HG03175 (cell line): ENCODE measurements around the gene CDYL.
A peak's percentile ranks its signal among the peaks of the same experiment; 100 is the strongest.

ENCODE experiments used
- ATAC-seq: cut with Tn5 transposase; IDR thresholded peaks from one replicate; pipeline ENCODE4 v1.9.1; 2021; ENCODE audit warnings: mild to moderate bottlenecking, moderate library complexity; ENCODE audit not compliant: unreplicated experiment

CDYL gene

DNA sequence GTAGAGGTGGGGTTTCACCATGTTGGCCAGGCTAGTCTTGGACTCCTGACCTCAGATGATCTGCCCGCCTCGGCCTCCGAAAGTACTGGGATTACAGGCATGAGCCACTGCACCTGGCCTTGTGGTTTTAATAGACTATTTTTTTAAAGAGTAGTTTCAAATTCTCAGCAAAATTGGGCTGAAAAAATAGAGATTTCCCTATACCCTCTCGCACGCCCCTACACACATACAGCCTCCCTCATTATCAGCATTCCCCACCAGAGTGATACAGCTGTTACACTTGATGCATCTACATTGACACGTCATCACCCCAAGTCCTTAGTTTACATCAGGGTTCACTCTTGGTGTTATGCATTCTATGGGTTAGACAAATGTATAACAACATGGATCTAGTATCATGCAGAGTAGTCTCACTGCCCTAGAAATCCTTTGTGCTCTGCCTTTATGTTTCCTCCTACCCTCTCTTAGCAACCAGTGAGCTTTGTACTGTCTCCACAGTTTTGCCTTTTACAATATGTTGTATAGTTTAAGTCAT lies 103.6 kb downstream of the CDYL start:
- ATAC-seq, result no peak

DNA sequence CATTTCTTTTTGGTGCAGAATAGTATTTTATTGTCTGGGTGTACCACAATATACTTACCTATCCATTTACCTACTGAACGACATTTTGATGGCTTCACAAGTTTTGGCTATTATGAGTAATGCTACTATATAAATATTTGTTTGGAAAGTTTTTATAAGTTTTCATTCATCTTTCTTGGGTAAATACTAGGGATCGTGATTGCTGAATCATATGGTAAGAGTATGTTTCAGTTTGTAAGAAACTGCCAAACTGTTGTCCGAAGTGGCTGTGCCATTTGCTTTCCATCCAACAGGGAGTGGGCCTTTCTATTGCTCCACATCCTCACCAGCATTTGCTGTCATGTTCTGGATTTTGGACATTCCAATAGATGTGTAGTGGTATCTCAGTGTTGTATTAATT lies 104.2 kb downstream of the CDYL start:
- ATAC-seq, result no peak

DNA sequence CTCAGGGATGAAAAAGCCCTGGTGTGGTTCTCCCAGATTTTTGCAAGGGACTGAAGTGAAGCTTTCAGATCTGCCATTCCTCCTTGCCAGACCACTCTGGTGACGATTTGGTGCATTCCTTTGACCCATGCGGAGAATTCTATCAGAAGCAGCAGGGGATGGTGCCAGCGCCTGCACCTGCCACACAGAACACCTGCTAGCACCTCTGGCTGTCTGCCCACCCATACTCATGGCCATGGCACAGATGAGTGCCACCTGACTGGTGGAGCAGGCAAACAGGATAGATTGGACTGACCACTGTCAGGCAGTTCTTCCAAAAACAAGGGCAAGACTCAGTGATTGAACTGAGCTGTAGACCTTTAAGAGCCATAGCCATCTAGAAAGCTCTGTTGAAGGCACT lies 107.1 kb downstream of the CDYL start:
- no peak for ATAC-seq

DNA sequence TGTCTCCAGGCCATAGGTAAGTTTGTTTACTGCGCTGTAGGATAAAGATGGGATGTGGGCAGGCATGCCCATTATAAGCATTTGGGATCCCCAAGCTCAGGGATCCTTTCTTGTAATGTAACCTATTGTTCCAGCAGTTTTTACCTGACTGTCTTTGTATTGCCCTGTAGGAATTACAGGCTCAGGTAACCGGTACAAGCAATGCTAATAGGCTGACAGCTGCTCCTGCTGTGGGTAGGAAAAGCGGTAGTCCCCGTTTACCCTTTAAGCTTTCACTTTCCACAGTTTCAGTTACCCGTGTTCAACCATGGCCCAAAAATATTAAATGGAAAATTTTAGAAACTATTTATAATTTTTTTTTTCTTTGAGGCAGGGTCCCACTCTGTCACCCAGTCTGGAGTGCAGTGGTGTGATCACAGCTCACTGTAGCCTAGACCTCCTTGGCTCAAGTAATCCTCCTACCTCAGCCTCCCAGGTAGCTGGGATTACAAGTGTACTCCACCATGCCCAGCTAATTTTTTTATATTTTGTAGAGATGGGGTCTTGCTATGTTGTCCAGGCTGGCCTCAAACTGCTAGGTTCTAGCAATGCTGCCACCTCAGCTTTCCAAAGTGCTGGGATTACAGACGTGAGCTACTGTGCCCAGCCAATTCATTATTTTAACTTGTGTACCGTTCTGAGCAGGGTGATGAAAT lies 108.6 kb downstream of the CDYL start:
- ATAC-seq, result no peak

DNA sequence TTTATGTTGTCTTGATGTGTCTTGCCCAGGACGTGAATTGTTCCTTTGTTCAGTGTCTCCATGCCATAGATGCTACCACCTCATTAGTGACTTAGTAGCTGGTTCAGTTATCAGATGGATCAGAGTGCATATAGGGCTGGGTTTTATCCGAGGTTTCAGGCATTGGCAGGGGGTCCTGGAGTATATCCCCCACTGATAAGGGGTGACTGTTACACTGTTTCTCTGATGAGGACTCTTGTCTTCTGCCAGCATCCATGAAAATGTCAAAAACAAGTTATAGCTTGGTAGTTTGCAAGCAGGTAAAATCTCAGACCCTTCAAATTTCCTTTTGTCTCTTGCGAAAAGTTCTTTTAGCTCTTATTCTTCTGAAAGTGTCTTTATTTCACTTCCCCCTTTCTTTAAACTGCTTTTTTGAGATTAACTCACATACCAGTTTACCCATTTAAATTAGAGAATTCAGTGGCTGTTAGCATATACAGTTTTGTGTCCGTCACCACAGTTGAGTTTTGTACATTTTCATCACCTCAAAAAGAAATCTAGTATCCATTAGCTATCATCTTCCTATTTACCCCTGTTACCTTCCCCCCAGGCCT lies 109.2 kb downstream of the CDYL start:
- ATAC-seq, result no peak

DNA sequence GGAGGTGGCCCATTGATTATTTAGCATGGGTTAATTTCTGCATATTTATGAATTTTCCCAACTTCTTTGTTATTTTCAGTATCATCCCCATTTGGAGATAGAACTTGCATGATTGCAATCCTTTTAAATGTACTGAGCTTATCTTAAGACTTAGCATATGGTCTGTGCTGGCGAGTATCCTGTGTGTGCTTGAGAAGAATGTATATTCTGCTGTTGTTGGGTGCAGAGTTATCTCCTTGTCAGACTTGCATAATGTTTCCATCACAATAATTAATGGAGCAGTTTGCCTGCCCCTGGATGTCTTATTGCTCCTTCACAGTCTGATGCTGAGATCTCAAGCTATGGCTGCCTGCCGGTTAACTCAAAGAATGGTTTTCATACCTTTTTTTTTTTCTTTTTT lies 112.6 kb downstream of the CDYL start:
- ATAC-seq, result no peak

DNA sequence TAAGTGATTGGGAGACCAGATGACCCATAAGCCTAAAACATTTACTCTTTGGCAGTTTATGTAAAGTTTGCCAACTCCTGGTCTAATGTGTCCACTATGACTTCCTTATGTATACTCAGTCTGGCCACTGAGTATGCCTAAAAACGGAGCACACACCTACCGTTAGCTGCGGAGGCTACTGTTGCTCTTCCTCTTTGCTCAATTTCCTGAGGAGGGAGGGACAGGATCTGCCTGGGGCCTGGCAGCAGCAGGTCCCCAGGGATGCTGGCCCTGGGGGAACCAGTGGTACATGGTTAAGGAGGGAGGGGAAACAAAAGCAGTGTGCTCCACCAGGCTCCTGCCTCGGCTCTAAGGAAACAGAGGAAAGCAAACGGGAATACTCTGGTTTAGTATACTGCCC lies 113.5 kb downstream of the CDYL start:
- ATAC-seq, result no peak

DNA sequence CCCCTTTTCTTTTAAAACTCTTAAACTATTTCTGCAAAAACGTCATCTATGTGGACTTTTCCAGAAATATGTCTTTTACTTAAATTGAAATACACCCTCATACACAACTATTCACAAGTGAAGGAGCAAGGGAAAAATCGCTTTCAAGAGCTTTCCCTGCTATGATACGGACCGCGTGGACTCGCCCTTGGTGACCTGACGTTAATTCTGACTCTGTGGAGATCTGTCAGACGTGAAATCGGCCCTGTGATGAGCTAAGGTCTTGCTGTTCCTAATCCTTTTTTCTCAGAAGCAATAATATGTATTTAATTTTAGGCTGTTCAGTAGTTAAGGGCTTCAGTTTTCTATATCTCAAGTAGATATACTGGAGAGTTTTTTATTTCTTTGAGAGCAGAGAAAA lies 114.0 kb downstream of the CDYL start:
- no peak for ATAC-seq

DNA sequence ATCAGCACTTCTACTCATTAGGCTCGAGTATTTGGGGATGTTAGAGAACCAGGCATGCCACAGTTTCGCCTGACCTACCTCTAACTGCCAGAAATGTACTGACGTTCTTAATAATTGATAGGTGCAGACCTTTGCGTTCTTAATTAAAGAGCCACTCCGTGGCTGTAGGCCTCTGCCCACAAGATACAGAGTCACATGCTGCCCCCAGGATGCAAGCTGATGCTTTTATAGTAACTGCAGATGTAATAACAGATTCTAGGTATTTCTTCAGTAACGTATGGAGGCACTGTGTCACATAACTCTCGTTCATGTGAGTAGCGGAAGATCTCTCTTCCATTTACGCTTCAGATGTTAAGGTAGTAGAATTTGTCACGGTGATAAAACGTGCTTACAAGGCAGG lies 114.4 kb downstream of the CDYL start:
- no peak for ATAC-seq

DNA sequence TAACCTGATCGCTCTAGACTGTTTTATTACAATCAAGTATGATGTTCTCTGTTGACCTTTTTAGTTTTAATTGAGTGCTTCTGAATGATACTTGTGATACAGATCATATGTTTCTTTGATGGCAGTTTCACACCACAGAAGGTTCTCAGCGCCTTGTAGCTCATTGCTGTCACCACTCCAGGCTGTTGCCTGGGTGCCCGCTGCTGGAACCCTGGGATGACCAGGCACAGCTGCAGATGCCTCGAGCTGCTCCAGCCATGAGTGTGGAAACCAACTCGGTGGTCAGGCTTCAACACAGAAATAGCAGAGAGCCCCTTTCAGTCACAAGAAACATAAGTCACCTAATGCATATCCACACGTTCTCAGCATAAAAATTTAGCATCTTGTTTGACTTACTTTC lies 114.9 kb downstream of the CDYL start:
- ATAC-seq, result no peak

DNA sequence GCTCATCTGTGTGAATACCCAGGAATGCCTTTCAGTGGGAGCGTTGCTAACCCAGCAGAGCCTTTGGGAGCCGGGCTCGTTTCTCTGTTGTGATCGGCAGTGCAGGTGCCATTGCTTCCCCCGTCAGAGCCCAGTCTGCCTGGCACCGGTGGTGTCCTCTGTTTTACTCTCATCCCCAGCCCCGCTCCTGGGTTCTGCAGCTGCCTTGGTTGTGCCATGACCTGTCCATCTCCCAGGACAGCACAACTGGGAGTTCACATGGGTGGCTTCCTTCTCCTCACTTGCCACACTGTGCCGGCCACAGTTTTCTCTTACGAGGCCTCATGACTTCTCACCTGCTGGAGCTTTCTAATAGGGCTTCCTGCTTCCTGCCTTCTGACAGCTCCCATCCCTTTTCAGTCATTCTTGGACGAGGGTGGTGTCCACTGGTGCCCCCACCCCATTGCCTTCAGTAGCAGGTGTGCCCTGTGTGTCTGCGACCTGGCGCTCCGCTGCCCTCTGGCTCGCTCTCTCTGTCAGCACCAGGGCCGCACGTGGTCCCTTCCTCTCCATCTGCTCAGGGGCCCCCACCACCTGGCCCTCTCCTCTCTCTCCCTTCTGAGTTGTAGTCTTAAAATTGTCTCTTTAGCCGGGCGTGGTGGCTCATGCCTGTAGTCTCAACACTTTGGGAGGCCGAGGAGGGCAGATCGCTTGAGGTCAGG lies 116.7 kb downstream of the CDYL start:
- no peak for ATAC-seq

DNA sequence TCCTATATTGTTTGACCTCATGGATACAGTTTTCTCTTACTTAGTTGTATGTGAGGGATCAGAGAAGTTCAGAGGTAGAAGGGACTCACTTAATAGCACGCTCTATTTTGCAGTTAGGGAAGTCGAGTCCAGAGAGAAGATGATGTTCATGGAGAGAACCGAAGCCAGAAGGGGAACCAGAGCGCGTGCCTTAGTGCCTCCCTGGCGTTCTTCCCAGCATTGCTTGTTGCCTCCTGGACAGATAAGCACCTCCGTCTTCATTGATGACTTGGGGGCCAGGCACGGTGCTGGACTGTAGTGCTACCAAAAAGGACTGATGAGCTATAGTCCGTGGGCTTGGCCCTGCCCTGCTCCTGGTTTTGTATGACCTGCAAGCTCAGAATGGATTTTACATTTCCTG lies 117.8 kb downstream of the CDYL start:
- no peak for ATAC-seq

DNA sequence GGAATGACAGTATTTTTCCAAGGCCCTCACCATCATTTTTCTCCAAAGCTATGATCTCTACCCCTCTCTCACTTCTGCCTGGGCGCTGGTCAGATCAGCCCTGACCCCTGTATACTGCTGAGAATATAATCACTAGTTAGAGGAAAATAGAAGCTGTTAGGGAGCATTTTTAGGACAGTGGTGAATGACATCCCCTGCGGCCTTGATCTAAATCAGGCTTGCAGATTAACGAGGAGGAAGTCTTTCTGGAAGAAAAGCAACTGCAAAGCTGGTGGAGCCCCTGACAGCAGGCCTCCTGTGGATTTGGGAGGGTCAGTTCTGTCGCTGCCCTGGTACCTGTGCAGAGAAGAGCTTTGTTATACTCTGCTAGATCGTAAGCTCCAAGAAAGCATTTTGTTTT lies 119.8 kb downstream of the CDYL start:
- no peak for ATAC-seq

DNA sequence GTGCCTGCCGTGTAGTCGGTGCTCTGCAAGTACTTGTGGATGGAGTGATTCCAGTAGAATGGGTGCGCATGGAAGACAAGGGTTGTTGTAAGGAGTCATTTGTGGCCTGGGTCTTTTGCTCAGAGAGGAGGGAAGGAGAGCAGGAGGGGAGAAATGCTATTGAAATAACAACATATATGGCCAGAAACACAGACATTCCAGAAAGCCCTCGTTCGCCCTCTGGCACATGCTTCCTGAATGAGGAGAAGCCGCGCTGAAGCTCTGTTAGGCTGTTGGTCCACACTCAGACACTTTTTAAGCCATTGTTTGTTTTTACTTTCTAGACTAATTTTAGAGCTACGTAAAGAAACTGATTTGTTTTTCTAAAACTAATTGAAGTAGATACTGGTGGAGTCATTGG lies 120.2 kb downstream of the CDYL start:
- ATAC-seq, result no peak

DNA sequence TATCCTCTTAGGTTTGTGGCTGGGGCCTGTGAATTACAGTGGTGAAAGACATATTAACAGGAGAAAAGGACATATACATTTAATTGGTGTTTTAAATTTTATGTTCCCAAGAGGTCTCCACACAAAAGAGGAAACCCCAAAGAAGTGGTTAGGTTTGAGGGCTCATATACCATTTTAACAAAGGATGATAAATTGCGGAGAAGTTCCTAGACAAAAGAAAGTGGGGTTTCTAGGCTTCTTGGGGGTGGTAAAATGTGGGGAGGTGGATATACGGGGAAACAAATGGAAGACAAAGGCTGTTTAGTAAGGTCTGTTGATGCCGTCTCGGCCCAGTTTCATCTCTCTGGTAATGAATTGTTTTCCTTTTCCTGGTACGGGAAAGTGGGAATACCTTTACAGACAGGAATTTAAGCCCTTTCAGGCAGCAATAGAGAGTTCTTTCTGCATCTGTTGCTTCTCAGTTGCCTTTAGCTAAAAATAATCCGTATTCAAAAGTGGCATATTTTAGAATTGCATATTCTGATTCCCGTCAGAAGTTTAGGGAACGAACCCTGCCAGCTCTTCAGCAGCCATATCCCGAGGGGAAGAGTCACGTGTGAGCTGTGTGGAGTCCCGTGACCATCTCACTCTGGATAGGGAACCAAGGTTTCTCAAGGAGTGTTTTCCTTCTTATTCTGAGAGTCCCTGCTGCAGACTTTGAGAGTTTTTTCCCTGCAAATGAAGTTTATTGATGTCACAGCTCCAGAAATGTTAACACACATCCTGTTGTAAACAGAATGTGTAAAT lies 123.2 kb downstream of the CDYL start:
- no peak for ATAC-seq

DNA sequence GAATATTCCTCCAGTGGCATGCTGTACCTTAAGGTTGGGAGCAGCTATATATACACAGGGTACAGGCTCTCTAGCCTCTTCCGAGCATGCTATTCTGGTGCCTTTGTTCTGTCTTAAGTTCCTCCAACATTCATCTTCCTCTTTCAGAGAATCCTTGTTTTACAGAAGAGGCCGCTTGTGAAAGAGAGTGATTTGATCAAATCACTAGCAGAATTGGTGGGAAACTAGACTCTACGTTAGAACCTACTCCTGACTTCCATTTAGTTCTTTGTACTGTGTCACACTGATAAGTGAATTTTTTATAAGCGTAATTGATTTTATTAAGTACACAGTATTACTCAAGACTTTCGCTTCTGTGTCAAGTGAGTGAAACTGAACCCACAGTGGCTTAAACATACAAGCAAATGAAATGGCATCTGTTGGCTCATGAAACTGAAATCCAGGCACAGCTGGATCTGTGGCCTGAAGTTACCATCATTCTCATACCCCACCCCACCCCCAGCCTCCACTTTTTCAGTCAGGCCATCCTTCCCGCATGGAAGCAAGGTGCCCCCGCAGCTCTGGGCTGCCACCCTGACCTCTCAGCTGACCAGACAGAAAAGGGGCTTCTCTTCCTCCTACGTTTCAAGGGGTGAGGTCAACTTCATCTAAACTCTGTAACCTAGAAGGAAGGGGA lies 125.3 kb downstream of the CDYL start:
- peak; percentile 70 for ATAC-seq

DNA sequence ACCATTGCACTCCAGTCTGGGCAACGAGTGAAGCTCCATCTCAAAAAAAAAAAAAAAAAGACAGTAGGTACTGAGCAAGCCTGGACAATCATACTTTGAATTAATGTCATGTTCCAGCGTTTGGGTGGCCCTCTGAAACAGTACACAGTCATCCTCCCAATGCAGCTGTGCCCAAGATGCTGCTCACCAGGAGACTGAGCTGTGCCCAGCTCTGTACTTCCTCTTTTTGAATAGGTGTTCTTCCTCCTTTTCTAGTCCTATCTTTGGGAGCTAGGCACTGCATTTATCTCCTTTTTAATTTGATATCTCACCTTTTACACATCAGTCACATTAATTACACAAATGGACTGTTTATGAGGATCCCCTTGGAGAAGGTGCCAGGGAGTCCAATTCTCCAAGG lies 126.2 kb downstream of the CDYL start:
- no peak for ATAC-seq

DNA sequence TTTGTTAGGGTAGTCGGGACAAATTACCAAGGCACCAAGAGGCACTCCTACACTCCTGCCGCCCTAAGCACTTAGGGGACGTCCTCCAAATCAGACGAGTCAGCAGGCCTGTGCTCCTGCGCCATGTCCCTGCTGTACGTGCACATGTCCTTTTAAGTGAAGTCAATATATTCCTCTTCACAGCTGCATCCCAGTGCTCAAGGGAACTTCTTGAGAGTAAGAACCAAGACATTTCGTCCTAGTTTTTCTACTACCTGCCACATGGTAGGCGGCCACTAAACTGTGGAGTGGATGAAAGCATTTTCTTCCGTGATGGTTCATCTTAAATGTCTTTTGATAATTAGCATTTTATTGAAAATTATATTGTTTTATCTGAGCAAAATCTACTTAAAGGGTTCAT lies 126.9 kb downstream of the CDYL start:
- ATAC-seq, result no peak

DNA sequence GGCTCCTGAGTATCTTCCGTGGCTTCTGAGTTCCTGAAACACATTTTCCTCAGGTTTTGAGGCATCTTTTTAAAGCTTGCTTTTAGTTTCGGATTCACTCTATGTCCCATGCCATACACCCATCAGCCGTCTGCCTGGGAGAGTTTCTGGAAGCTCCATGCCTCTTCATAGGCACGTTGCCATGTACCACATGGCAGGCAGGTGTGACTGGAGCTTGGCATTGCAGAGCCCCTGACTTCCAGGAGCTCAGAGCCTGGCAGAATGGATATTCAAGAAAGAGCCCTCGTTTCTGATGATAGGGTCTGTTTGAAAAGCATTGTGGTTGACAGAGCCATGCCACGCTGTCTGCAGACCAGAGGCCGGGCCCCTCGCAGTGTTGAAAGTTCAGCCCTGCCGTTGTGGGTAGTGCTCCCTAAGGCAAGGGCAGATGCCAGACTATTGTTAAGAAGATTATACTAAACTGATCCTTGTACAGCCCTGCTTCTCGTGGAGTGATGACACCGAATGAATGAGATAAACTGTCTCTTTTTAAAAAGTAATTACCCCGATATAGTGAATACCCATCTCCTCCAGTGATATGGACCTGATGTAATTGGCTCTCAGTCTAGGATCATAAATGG lies 127.7 kb downstream of the CDYL start:
- ATAC-seq, result no peak

DNA sequence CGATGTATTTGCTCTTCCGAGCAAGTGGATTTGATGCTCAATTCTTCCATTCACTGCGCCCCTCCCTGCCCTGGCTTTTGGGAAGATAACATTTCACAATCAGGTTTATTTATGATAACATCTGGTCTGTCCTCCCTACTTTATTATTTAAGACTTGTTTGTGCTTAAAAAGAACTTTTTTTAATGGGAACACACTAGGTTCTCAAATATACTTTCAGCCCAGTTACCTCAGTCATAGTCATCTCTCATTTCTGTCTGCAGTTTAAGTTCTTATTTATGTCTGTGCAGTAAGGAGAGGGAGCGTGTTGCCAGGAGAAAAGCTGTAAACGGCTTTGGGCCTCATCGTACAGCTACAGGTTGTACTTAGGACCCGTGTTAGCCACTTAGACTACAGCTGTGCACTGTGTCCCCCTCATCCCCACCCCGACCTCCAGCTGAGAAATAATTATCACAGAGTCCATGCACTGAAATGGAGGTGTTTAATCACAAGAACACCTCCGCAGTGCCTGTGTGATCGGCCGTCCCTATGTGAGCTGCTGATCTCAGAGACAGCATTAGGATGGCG lies 128.3 kb downstream of the CDYL start:
- ATAC-seq, result no peak
